Adrenal gland (tissue), 5 donors: Measurements from ENCODE around the gene LRPAP1.
"Not testable (repeated sequence)": the region's sequence is repeated elsewhere in the genome, so short reads cannot be mapped to it uniquely, and the experiment has no call there.

Experiments used
- POLR2A ChIP-seq, 2 donors: fragments of 450-650 bp; IDR thresholded peaks; one replicate each; pipeline ENCODE4 v1.6.1; 2017; ENCODE audit warnings: antibody characterized with exemption in 2 of 2, mild to moderate bottlenecking in 2 of 2, moderate library complexity in 1 of 2
- TF ChIP-seq, protein P1 (sequence below), 6 experiments: fragments of 450-650 bp in 4 of 6; fragments of 200-600 bp in 2 of 6; sonication (generic) in 1 of 6; IDR thresholded peaks; 1 replicate in 5 of 6; 2 replicates in 1 of 6; pipeline versions ENCODE4 v1.5.1 to v1.8.0; 2016 to 2021; ENCODE audit warnings: antibody characterized with exemption in 6 of 6, mild to moderate bottlenecking in 2 of 6, moderate library complexity in 1 of 6
- donor health status: DM: no; HTN: no; CAD: no.

DNA sequence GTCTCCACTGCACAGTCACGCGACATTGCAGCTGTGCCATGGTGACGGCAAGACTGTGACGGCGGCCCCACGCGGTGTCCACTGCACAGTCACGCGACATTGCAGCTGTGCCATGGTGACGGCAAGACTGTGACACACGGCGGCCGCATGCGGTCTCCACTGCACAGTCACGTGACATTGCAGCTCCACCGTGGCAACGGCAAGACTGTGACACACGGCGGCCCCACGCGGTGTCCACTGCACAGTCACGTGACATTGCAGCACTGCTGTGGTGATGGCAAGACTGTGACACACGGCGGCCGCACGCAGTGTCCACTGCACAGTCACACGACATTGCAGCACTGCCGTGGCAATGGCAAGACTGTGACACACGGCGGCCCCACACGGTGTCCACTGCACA lies 32.7 kb upstream of the LRPAP1 start:
- TF ChIP-seq, protein P1, sequence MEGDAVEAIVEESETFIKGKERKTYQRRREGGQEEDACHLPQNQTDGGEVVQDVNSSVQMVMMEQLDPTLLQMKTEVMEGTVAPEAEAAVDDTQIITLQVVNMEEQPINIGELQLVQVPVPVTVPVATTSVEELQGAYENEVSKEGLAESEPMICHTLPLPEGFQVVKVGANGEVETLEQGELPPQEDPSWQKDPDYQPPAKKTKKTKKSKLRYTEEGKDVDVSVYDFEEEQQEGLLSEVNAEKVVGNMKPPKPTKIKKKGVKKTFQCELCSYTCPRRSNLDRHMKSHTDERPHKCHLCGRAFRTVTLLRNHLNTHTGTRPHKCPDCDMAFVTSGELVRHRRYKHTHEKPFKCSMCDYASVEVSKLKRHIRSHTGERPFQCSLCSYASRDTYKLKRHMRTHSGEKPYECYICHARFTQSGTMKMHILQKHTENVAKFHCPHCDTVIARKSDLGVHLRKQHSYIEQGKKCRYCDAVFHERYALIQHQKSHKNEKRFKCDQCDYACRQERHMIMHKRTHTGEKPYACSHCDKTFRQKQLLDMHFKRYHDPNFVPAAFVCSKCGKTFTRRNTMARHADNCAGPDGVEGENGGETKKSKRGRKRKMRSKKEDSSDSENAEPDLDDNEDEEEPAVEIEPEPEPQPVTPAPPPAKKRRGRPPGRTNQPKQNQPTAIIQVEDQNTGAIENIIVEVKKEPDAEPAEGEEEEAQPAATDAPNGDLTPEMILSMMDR (IDR thresholded peaks at IDR 0.05): not testable (repeated sequence)
- not testable (repeated sequence) for TF ChIP-seq POLR2A (IDR thresholded peaks at IDR 0.05)
